Measurements from ENCODE around the gene MRPS24.

The MRPS24 gene

DNA sequence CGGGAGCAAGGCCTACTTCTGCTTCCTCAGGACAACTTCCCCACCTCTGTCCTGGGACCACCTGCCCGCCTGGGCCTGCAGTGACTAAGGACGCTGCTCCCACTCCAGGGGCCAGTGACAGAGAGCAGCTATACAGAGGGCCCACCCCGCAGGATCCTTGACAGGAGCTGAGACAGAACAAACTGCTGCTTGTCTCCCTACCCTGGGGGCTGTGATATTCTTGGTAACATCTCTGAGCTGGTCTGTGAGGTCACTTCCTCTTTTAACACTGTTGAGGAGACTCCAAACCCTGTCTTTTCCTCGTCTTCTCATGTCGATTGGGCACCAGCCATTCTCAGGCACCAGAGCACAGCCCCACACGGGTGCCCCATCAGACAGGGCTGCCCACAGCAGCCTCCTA is 6.9 kb upstream of the MRPS24 start:
- WGBS (ENCODE audit: extremely low coverage, insufficient coverage, low lambda C conversion rate), result no CpG with 5 or more reads among the region's 7 CpGs
- H2BK5ac ChIP-seq (ENCODE audit: low read length), result no peak overlapping the region
- H3K4ac ChIP-seq (ENCODE audit: low read depth, low read length), result no peak overlapping the region
- H3K23ac ChIP-seq (ENCODE audit: low read length), result no peak overlapping the region
- H3K9ac ChIP-seq (ENCODE audit: low read length), result no peak overlapping the region
- no peak overlapping the region for H3K4me2 ChIP-seq (ENCODE audit: low read length)
- H2BK15ac ChIP-seq (replicated peaks; ENCODE audit: low read depth), result no peak overlapping the region
- no peak for DNase-seq
- H3K4me1 ChIP-seq (ENCODE audit: control insufficient read depth, low read depth, low read length), result no peaks in the 10 kb centered on the region
- no peak overlapping the region for H4K5ac ChIP-seq (ENCODE audit: low read length)
- no peak overlapping the region for H3K18ac ChIP-seq (ENCODE audit: low read length)
- no peak overlapping the region for H2BK120ac ChIP-seq (ENCODE audit: low read depth, low read length)
- no peak overlapping the region for H3K56ac ChIP-seq (ENCODE audit: low read length)
- no peak overlapping the region for H3K4me3 ChIP-seq (ENCODE audit: low read length)
- H2AK5ac ChIP-seq (ENCODE audit: low read length), result no peak overlapping the region
- H3K79me1 ChIP-seq (ENCODE audit: low read length), result no peaks in the 10 kb centered on the region
- no peaks in the 10 kb centered on the region for H3K79me2 ChIP-seq (ENCODE audit: control insufficient read depth, insufficient read depth, low read length)
- no peaks in the 10 kb centered on the region for H3K27me3 ChIP-seq (ENCODE audit: insufficient read depth, low read length, poor library complexity)
- H3K36me3 ChIP-seq (ENCODE audit: control insufficient read depth, insufficient read depth, low read length), result peaks cover 1% of the 10 kb centered on the region
- H4K8ac ChIP-seq (ENCODE audit: low read depth, low read length), result no peak overlapping the region
- no peak overlapping the region for H3K27ac ChIP-seq (ENCODE audit: low read depth, low read length)

DNA sequence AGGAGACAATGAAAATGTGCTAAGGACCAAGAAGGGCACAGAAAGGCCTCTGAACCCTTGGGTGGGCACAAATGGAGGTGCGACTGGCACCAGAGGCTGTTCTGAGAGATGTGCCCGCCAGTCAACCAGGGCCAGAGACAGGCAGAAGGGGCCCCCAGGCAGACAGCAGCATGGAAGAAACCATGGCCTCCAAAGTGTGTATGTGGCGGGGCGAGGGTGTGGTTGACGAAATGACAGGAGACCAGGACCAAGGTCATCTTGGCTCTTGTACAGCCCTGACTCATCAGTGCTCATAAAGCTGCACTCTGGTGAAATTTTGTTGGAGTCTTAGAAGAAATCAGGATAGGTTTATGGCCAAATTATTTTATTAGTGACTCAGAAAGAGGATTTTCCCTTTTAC is 4.0 kb upstream of the MRPS24 start:
- Histone ChIP-seq H3K79me1 (ENCODE audit: low read length) (no peaks in the 10 kb centered on the region), H2BK5ac (ENCODE audit: low read length) (no peak overlapping the region), H3K4me2 (ENCODE audit: low read length) (no peak overlapping the region), H3K9ac (ENCODE audit: low read length) (no peak overlapping the region), H3K4ac (ENCODE audit: low read depth, low read length) (no peak overlapping the region), H2AK5ac (ENCODE audit: low read length) (no peak overlapping the region), H3K79me2 (ENCODE audit: control insufficient read depth, insufficient read depth, low read length) (no peaks in the 10 kb centered on the region), H3K18ac (ENCODE audit: low read length) (no peak overlapping the region), H4K8ac (ENCODE audit: low read depth, low read length) (no peak overlapping the region), H4K5ac (ENCODE audit: low read length) (no peak overlapping the region), H3K56ac (ENCODE audit: low read length) (no peak overlapping the region), H3K4me1 (ENCODE audit: control insufficient read depth, low read depth, low read length) (no peaks in the 10 kb centered on the region), H2BK120ac (ENCODE audit: low read depth, low read length) (no peak overlapping the region), H2BK15ac (replicated peaks; ENCODE audit: low read depth) (no peak overlapping the region), H3K27ac (ENCODE audit: low read depth, low read length) (no peak overlapping the region), H3K23ac (ENCODE audit: low read length) (no peak overlapping the region), H3K36me3 (ENCODE audit: control insufficient read depth, insufficient read depth, low read length) (peaks cover 1% of the 10 kb centered on the region), H3K27me3 (ENCODE audit: insufficient read depth, low read length, poor library complexity) (no peaks in the 10 kb centered on the region), H3K4me3 (ENCODE audit: low read length) (no peak overlapping the region)
- WGBS (ENCODE audit: extremely low coverage, insufficient coverage, low lambda C conversion rate), result no CpG with 5 or more reads among the region's 5 CpGs
- no peak for DNase-seq

DNA sequence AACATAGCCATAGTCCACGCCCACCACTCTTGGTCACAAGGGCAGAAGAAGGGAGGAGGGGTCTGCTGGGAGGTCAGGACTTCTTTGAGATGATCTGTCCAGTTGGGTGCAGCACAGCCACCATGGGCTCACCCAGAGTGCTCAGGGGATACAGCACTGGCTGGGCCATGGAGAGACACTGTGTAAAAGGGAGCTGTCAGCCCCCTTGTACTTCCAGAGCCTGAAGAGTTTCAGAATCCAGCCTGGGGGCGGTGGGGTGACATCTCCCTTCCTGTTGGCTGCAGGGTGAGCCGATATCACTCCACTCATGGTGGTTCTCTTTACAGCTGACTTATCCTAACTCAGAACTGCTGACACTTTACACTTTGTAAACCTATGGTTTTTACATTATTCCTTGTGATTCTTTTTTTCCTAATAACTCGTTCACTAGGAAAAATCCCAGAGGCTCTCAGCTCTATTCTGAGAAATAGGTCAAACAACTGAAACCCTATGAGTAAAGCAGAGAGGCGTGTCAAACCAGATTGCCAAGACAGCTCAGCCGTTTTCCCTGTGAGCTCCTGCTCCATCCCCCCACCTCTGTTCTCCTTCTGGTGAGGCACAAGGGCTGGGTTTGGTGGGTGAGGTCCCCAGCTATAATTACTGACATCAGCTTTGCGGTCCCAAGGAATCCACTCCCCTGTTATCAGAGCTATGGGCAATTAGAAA is 3.2 kb upstream of the MRPS24 start:
- no peak overlapping the region for H4K8ac ChIP-seq (ENCODE audit: low read depth, low read length)
- no peaks in the 10 kb centered on the region for H3K36me3 ChIP-seq (ENCODE audit: control insufficient read depth, insufficient read depth, low read length)
- H2BK5ac ChIP-seq (ENCODE audit: low read length), result no peak overlapping the region
- no peak overlapping the region for H2BK120ac ChIP-seq (ENCODE audit: low read depth, low read length)
- no peak overlapping the region for H3K4me3 ChIP-seq (ENCODE audit: low read length)
- no peaks in the 10 kb centered on the region for H3K4me1 ChIP-seq (ENCODE audit: control insufficient read depth, low read depth, low read length)
- no peak overlapping the region for H3K4ac ChIP-seq (ENCODE audit: low read depth, low read length)
- DNase-seq, result peak; percentile 17
- H4K5ac ChIP-seq (ENCODE audit: low read length), result no peak overlapping the region
- no peak overlapping the region for H3K4me2 ChIP-seq (ENCODE audit: low read length)
- H3K27me3 ChIP-seq (ENCODE audit: insufficient read depth, low read length, poor library complexity), result no peaks in the 10 kb centered on the region
- H3K9ac ChIP-seq (ENCODE audit: low read length), result no peak overlapping the region
- no peaks in the 10 kb centered on the region for H3K79me2 ChIP-seq (ENCODE audit: control insufficient read depth, insufficient read depth, low read length)
- no CpG with 5 or more reads among the region's 7 CpGs for whole genome bisulfite sequencing (ENCODE audit: extremely low coverage, insufficient coverage, low lambda C conversion rate)
- no peak overlapping the region for H2AK5ac ChIP-seq (ENCODE audit: low read length)
- H3K56ac ChIP-seq (ENCODE audit: low read length), result no peak overlapping the region
- H3K79me1 ChIP-seq (ENCODE audit: low read length), result no peaks in the 10 kb centered on the region
- H3K18ac ChIP-seq (ENCODE audit: low read length), result no peak overlapping the region
- no peak overlapping the region for H2BK15ac ChIP-seq (replicated peaks; ENCODE audit: low read depth)
- H3K27ac ChIP-seq (ENCODE audit: low read depth, low read length), result no peak overlapping the region
- no peak overlapping the region for H3K23ac ChIP-seq (ENCODE audit: low read length)

DNA sequence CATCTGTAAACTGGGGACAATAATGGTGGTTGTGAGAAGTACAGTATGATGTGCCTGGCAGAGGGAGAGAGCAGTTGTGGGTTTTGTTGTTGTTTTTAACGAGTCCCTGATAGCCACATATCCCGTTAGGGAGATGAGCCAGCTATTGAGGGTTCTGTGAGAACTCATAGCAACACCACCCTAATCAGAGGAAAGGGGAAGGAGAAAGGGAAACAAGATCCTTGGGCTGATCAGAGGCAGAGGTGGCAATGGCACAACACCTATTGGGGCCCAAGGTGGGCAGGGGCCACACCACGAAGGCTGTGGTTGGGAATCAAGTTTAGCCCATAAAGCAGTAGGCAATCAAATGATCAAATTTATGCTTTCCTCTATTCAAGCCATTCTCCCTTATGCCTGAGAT is 1.7 kb upstream of the MRPS24 start:
- H3K9ac ChIP-seq (ENCODE audit: low read length), result no peak overlapping the region
- no peak overlapping the region for H3K27ac ChIP-seq (ENCODE audit: low read depth, low read length)
- no peak overlapping the region for H3K23ac ChIP-seq (ENCODE audit: low read length)
- H3K79me2 ChIP-seq (ENCODE audit: control insufficient read depth, insufficient read depth, low read length), result no peaks in the 10 kb centered on the region
- no peak for DNase-seq
- no peak overlapping the region for H4K8ac ChIP-seq (ENCODE audit: low read depth, low read length)
- no peak overlapping the region for H2AK5ac ChIP-seq (ENCODE audit: low read length)
- no peak overlapping the region for H2BK5ac ChIP-seq (ENCODE audit: low read length)
- H3K4me2 ChIP-seq (ENCODE audit: low read length), result no peak overlapping the region
- H3K4me3 ChIP-seq (ENCODE audit: low read length), result no peak overlapping the region
- H4K5ac ChIP-seq (ENCODE audit: low read length), result no peak overlapping the region
- H2BK15ac ChIP-seq (replicated peaks; ENCODE audit: low read depth), result no peak overlapping the region
- no peak overlapping the region for H3K18ac ChIP-seq (ENCODE audit: low read length)
- no peak overlapping the region for H3K4ac ChIP-seq (ENCODE audit: low read depth, low read length)
- no peaks in the 10 kb centered on the region for H3K27me3 ChIP-seq (ENCODE audit: insufficient read depth, low read length, poor library complexity)
- H2BK120ac ChIP-seq (ENCODE audit: low read depth, low read length), result no peak overlapping the region
- no peak overlapping the region for H3K56ac ChIP-seq (ENCODE audit: low read length)
- no peaks in the 10 kb centered on the region for H3K4me1 ChIP-seq (ENCODE audit: control insufficient read depth, low read depth, low read length)
- peaks cover 4% of the 10 kb centered on the region for H3K36me3 ChIP-seq (ENCODE audit: control insufficient read depth, insufficient read depth, low read length)
- H3K79me1 ChIP-seq (ENCODE audit: low read length), result no peaks in the 10 kb centered on the region
- WGBS (ENCODE audit: extremely low coverage, insufficient coverage, low lambda C conversion rate), result no CpG with 5 or more reads among the region's 3 CpGs

DNA sequence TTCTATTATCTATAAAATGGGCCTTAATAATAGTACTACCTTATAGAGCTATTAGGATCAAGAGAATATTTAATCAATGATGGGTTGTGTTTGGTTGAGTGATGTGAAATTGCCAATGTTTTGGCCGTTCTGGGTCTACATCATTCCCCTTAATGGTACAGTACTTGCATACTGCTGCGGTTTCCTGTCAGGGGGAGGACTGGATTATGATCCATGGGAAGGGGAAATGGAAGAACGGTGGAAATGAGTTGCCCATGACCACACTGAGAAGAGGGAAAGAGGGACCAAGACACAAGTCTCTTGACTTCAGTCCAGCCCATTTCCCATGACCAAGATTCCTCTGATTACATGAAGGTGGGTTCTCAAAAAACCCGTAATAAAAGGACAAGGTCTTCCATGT is 999 bp upstream of the MRPS24 start:
- no peak overlapping the region for H2AK5ac ChIP-seq (ENCODE audit: low read length)
- H3K4ac ChIP-seq (ENCODE audit: low read depth, low read length), result no peak overlapping the region
- no peak overlapping the region for H3K56ac ChIP-seq (ENCODE audit: low read length)
- H4K5ac ChIP-seq (ENCODE audit: low read length), result no peak overlapping the region
- no peaks in the 10 kb centered on the region for H3K79me2 ChIP-seq (ENCODE audit: control insufficient read depth, insufficient read depth, low read length)
- H2BK15ac ChIP-seq (replicated peaks; ENCODE audit: low read depth), result no peak overlapping the region
- H2BK120ac ChIP-seq (ENCODE audit: low read depth, low read length), result no peak overlapping the region
- H3K4me1 ChIP-seq (ENCODE audit: control insufficient read depth, low read depth, low read length), result no peaks in the 10 kb centered on the region
- no peak overlapping the region for H3K9ac ChIP-seq (ENCODE audit: low read length)
- no peaks in the 10 kb centered on the region for H3K79me1 ChIP-seq (ENCODE audit: low read length)
- no peak overlapping the region for H2BK5ac ChIP-seq (ENCODE audit: low read length)
- peaks cover 7% of the 10 kb centered on the region for H3K36me3 ChIP-seq (ENCODE audit: control insufficient read depth, insufficient read depth, low read length)
- no peak for DNase-seq
- H3K18ac ChIP-seq (ENCODE audit: low read length), result no peak overlapping the region
- no CpG with 5 or more reads among the region's 4 CpGs for whole genome bisulfite sequencing (ENCODE audit: extremely low coverage, insufficient coverage, low lambda C conversion rate)
- no peaks in the 10 kb centered on the region for H3K27me3 ChIP-seq (ENCODE audit: insufficient read depth, low read length, poor library complexity)
- no peak overlapping the region for H3K4me3 ChIP-seq (ENCODE audit: low read length)
- H3K4me2 ChIP-seq (ENCODE audit: low read length), result no peak overlapping the region
- no peak overlapping the region for H4K8ac ChIP-seq (ENCODE audit: low read depth, low read length)
- H3K27ac ChIP-seq (ENCODE audit: low read depth, low read length), result no peak overlapping the region
- no peak overlapping the region for H3K23ac ChIP-seq (ENCODE audit: low read length)

DNA sequence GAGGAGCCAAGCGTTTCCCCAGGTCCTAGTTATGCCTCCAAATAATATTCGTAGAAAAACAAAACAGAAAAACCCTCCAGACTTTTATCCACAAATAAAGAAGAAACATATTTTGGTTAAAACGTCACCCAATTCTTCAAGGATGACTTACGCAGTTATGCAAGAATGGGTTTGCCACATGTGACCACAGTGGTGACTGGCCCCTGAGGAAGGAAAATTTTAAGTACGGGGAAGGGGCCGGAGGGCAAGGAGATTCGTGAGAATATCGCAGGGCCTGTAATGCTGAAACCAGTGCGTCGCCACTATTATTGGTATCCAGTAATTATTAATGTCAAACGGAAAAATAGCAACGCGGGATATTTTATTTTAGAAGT is 537 bp upstream of the MRPS24 start:
- no peak overlapping the region for H3K4ac ChIP-seq (ENCODE audit: low read depth, low read length)
- no peak overlapping the region for H2BK15ac ChIP-seq (replicated peaks; ENCODE audit: low read depth)
- H3K9ac ChIP-seq (ENCODE audit: low read length), result peak overlapping the region; percentile 60
- H2BK120ac ChIP-seq (ENCODE audit: low read depth, low read length), result no peak overlapping the region
- no peak overlapping the region for H2AK5ac ChIP-seq (ENCODE audit: low read length)
- H4K5ac ChIP-seq (ENCODE audit: low read length), result no peak overlapping the region
- peak overlapping the region; percentile 81 for H3K56ac ChIP-seq (ENCODE audit: low read length)
- H3K4me2 ChIP-seq (ENCODE audit: low read length), result peak overlapping the region; percentile 49
- H3K18ac ChIP-seq (ENCODE audit: low read length), result peak overlapping the region; percentile 82
- no peaks in the 10 kb centered on the region for H3K79me1 ChIP-seq (ENCODE audit: low read length)
- H3K23ac ChIP-seq (ENCODE audit: low read length), result no peak overlapping the region
- no peaks in the 10 kb centered on the region for H3K27me3 ChIP-seq (ENCODE audit: insufficient read depth, low read length, poor library complexity)
- peak overlapping the region; percentile 36 for H3K4me3 ChIP-seq (ENCODE audit: low read length)
- no peak overlapping the region for H3K27ac ChIP-seq (ENCODE audit: low read depth, low read length)
- H4K8ac ChIP-seq (ENCODE audit: low read depth, low read length), result no peak overlapping the region
- no CpG with 5 or more reads among the region's 13 CpGs for WGBS (ENCODE audit: extremely low coverage, insufficient coverage, low lambda C conversion rate)
- DNase-seq, result peak; percentile 65
- H2BK5ac ChIP-seq (ENCODE audit: low read length), result no peak overlapping the region
- H3K79me2 ChIP-seq (ENCODE audit: control insufficient read depth, insufficient read depth, low read length), result no peaks in the 10 kb centered on the region
- H3K36me3 ChIP-seq (ENCODE audit: control insufficient read depth, insufficient read depth, low read length), result peaks cover 8% of the 10 kb centered on the region
- H3K4me1 ChIP-seq (ENCODE audit: control insufficient read depth, low read depth, low read length), result no peaks in the 10 kb centered on the region

Data from mesendoderm (in vitro differentiated cells).